HK-2 (cell line): Measurements from ENCODE around the gene GPR34.

ENCODE experiments used
- DNase-seq: peaks from one replicate; pipeline ENCODE4 v3.0.0-alpha.2; 2018; ENCODE audit not compliant: unreplicated experiment

Gene GPR34

GRCh38 chrX:41737065-41737464 lies 48.3 kb downstream of the GPR34 start:
- no peak for DNase-seq

GRCh38 chrX:41739871-41740270 lies 51.1 kb downstream of the GPR34 start:
- DNase-seq = no peak
